KBM-7 (cell line): ENCODE data around the gene PLPP2.

Source experiments
- DNase-seq: peaks from one replicate; pipeline ENCODE4 v3.0.0-alpha.2; 2015
- in situ Hi-C: fragments of 300-500 bp; cut with MboI; formaldehyde crosslinking; loops from 2 replicates; pipeline ENCODE4 v1.14.3; 2020; ENCODE audit warnings: low sequenced_read_pairs, low pct_unique_long_range_greater_than_20kb, mixed read lengths

PLPP2 gene

DNA sequence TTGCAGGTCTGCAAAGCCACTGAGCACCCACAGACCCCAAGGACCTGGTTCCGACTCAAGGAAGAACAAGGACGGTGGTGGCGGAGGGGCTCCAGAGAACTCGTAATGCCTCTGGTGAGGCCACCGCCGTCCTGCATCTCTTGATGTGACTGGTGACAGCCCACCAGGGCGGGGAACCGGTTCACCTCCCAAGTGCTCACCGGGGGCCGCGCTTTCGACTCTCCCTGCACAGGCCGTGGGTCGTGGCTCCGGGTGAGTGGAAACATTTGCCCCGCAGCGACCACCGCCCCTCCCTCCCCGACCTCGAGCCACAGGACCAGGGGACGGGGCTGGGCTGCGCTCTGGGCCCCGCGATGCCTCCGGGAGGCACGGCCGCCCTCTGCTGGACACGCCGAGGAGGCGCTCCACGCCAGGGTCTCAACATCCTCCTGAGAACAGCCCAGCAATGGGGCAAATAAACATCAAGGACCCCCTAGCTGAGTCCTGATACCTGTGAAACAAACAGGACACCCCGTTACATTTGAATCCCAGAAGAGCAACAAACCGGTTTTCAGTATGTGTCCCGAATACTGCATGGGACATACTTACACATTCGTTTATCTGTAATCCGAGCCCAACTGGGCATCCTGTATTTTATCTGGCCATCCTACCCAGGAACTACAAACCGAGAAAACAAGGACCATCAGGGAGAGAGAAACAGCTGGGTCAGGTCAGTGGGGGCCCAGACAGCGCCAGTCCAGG lies 3.9 kb upstream of the PLPP2 start:
- peak; percentile 42 for DNase-seq
- in situ Hi-C loops, result no loop called here

DNA sequence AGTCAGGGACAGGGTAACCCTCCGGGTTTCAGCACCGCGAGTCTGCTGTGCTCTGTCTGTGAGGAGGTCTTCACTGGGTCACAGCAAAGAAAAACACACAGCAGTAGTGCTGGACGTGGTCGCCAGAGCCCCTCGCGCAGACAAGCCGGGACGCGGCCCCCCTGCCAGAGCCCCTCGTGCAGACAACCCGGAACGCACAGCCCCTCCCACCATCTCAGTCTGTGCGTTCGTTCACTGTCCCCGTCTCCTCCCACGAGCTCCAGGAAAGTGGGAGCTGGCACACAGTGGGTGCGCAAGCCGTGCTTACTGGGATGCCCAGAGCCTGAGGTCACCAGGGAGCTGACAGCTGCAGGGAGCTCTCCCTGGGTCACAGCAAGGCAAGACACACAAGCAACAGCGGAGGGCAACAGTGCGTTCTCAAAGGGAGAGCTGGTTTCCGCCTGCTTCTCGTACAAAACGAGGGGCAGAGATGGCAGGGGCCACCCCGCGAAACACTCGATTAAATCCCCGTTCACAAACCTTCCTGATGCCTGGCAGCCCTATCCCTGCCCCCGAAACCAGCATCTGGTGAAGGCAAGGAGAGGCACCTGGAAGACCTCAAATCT lies 3.2 kb upstream of the PLPP2 start:
- in situ Hi-C loops, result no loop called here
- no peak for DNase-seq

DNA sequence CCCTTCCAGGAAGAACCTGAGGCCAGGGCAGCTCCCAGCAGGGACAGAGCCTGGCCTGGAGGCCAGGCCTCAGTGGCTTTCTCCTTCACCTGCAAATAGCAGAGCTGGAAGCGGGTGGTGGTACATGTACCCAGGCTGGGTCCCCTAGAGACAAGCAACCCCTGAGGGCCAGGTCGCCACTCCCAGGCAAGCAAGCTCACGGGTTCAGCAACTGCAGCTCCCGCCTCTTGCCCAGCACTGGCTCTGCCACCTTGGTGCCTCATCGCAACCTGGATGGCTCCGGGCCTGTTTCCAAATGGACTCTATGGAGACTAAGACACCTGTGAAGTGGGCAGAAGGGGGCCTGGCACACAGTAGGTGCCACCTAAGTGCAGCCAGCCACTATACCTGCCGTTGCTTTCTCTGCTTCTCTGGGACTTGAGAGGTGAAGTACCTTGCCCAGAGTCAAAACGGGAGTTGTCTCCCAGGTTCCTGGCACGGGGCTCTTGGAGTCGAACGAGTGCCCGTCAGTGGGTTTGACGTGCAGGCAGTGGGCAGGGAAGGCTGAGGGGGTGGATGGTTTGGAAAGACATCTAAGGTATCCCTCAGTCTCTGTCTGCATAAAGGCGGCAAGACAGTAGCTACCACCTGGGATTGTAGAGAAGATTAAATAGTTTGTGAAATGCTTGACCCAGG lies 2.4 kb upstream of the PLPP2 start:
- DNase-seq, result no peak
- in situ Hi-C loops, result no loop called here

DNA sequence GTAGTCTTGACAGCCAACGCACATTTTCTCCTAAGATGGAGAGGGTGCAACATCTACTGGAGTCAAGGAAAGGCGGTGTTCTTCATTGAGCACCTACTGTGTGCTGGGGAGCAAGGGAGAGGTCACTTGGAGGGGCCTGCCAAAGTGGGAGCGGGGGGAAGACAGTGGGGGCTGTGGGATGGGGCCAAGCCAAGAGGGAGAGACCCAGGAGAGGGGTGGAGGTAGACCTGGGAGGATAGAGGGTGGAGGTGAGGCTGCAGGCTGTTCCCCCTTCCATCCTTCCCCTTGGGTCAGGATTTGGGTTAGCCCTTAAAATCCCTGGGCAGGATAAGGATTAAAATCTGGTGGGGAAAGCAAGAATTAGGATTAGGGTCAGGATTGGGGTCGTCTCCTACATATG lies 1.7 kb upstream of the PLPP2 start:
- no peak for DNase-seq
- in situ Hi-C loops, result no loop called here

DNA sequence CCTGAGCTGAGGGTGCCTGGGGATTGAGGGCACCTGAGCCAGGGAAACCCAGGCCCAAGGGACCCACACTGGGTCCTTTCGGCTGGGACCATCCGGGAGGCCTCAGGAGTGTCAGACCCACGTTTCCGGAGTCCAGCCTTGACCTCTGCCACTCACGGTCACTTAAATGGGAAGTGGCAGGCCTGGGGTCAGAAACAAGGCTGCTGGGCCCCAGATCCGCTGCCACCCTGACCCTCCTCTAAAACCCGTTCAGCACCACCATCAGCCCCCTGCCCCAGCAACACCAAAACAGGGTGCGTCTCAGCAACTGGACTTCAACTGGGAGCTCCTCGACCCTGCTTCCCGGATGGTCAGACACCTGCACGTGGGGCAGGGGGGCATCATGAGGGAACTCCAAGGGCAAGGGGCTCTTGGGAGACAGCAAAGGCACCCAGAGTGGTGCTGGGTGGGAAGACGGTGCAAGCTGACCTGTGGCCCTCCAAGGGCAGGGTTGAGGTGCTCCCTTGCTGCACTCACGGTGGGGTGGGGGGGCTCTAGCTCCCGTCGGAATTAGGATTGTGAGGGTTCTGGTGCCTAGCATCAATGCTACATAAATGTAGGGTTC lies 1.2 kb upstream of the PLPP2 start:
- in situ Hi-C loops, result no loop called here
- no peak for DNase-seq

DNA sequence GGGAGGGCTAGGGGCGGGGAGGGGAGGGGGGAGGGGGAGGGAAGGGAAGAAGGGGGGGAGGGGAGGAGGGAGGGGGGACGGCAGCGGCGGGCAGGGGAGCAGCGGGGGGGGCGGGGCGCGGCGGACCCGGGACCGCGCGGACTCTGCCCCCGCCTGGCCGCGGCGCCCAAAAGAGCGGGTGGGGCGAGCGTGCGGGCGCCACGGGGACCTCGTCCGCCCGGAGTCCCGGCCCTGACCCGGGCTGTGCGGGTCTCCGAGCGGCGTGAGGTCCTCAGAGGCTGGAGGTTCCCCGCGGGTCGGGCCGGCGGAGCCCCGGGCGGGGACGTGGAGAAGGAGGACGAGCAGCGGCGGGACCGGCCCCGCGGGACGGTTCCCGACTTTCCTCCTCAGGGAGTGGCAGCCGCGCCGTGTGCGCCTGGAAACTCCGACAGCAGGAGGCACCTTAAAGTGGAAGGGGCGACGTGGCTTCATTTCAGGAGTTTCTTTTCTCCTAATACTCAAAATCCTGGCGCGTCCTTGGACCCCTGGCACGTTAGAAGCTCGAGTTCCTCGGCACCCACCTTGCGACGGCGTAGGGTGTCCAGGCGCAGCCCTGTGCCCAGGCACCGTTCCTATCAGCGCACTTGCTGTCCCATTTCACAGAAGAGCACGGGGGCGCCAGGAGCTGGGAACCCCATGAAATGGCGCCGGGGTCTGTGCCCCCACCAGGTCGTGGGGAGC lies 518 bp upstream of the PLPP2 start:
- in situ Hi-C loops, result no loop called here
- no peak for DNase-seq

DNA sequence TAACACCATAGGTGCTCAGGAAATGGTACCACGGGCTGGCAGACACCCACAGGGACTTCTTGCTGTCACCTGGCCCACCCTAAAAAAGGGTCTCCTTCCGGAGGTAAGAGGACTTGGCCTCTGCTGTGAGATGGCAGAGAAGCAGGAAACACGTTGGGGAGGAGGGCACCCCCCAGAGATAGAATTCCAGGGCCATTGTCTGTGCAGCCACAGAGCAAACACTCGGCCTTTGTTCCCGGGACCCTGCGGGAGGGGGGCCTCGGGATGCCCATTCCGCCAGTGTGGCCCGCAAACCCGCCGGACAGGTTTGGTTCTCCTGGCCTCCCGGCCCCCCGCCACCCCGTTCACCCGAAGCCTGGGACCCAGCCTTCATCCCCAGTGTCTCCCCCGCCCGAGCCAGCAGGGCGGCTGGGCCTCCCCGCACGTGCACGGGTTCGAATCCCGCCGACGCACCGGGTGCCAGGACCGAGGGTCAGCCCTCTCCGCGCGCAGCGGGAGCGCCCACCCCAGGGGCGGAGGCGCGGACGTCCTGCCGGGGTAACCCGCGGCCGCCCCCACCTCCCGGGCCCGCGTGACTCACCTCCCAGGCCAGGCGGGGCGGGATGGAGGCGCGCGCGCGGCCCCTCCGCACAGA lies 714 bp downstream of the PLPP2 start:
- no peak for DNase-seq

DNA sequence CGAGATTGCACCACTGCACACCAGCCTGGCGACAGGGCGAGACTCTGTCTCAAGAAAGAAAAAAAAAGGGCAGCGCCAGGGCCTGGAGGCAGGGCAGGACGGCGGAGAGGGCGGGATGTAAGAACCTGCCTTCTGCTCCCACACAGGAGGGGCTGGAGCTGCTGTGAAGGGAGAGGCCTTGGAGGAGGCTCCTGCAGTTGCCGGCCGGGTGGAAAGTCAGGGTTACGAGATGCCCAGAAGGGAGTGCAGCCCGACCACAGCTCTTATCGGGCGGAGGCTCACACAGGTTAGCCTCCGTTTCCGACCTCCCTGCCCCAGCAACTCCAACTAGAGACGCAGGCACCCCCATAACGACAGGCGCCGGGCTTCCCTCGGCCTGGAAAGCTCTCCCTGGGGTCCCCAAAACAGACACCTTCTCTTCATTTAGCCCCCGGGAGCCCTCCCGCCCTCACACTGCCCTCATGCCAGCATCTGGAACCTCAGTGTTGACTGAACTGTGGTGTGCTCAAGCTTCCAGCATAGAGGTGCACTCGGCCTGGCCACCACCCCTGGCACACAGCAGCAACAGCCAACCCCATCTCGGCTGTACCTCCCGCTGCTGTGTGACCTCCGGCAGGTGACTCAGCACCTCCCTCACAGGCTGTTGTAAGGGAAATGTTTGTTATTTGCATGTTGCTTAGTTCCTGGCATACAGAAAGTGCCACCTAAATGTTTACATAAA lies 1.4 kb downstream of the PLPP2 start:
- no peak for DNase-seq

More for the DNA sequence above, 714 bp downstream of the PLPP2 start:
- in situ Hi-C loops, result no loop called here

DNA sequence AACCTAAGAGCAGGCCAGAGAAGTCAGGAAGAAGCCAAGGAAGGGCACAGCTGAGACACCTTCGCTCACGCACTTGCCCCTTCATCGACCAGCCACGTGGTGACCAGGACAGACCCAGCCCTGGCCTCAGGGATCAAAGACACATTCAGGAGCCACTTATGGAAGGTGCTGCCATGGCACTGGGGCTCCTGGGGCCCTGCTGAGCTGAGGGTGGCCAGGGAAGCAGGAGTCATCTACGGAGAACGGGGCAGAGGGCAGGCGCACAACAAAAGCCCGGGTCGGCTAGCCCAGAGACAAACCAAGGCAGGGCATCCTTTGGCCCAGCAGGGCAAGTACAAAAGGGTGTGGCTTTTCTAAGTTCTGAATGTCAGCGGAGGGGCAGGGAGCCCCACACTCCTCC lies 2.3 kb downstream of the PLPP2 start:
- DNase-seq, result no peak
- in situ Hi-C loops, result no loop called here

More for the DNA sequence above, 1.4 kb downstream of the PLPP2 start:
- in situ Hi-C loops, result no loop called here

DNA sequence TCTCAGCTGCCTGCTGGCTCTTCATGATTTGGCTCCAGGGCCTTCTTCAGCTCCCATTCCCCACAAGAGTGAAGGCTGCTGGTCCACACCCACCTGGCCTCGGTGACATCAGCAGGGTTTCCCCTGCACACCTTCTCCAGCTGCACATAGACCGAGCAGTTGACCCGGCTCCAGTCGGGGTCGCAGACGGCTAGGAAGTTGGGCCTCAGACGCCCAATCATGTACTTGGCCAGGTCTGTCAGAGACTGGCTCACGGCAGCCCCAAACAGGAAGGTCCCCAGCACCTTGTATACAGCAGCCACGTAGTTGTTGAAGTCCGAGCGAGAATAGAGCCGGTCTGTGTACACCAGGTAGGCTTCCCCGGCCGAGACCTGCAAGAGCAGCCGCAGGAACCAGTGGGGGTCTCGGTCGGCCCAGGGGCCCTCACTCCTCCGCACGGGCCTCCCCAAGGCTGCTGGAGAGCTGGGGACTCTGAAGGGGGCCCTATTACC lies 3.8 kb downstream of the PLPP2 start:
- DNase-seq, result no peak
- in situ Hi-C loops, result no loop called here

DNA sequence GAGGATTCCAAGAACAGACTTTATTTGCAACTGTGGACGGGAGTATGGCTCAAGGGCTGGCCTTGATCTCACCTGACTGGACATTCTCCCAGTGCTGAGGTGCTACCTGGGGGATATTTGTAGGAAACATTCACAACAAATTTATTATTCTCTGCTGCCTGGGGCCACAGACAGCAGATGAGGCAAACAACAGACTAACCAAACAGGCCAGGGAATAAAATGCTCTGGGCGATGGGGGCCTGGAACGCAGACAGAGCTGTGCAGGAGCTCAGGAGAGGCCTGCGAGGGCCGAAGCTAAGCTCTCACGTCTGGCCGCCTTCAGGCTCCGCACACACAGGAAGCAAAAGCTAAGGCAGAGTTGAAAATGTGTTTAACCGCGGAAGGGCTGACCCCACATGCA lies 7.8 kb downstream of the PLPP2 start:
- DNase-seq, result no peak

DNA sequence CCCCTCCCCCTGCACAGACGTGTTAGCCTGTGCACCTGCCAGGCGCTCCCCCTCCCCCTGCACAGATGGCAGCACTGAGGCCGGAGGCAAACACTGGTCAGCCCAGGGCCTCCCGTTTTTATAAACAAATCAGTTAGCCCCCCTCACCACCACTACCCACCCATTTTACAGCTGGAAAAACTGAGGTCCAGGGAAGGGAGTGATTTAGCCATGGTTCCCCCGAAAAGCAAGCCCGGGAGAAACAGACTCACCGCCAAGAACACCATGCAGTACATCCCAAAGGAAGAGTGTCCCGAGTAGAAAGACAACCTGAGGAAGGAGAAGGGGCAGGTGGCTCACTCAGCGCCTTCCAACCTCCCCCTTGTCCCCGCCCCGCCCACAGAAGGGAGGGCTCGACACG lies 8.7 kb downstream of the PLPP2 start:
- in situ Hi-C loops, result no loop called here
- DNase-seq, result no peak

More for the DNA sequence above, 7.8 kb downstream of the PLPP2 start:
- in situ Hi-C loops, result no loop called here

DNA sequence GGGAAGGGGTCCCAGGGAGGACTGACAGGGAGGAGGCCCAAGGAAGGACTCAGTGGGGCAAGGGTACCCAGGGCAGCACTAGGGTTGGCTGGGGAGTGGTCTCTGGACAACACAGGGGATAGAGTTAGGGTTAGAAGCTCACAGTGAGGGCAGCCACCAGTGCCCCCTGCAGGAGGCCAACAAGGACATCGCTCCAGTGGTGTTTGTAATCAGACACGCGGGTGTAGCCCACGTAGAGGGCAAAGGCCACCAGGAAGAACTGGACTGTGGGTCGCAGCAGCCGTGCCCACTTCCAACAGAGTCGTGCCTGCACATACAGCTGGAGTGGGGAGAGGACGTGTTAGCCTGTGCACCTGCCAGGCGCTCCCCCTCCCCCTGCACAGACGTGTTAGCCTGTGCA lies 9.2 kb downstream of the PLPP2 start:
- DNase-seq, result no peak
- in situ Hi-C loops, result no loop called here

DNA sequence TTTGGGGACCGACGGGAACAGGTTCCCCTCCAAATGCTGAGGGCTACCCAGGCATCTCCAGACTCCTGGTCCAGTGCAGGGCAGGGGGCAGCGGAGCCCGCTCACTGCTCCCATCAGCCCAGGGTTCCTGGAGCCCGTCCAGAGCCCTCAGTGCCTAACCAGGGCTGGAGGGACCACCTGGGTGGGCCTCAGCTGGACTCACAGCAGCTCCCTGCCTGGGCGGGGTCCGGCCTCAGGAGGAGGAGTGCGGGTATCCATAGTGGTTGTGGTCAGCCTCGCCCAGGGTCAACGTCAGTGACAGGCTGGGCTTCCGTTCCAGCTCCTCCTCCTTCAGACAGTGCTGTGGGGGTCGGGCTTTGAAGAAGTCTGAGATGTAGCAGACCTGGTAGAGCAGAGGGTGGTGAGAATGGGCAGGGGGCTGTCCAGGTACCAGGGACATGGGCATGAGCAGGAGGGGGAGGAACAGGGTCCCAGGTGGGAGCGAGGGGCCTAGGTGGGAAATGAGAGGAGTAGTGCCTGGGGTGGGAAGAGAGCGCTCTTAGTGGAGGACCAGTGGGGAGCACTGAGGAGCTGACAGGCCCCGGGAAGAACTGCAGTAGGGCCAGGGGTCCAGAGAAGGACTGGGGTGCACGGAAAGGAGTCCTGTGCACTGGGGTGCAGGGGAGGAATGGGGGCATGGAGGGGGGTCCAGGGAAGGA lies 9.9 kb downstream of the PLPP2 start:
- DNase-seq, result no peak
- in situ Hi-C loops, result no loop called here

DNA sequence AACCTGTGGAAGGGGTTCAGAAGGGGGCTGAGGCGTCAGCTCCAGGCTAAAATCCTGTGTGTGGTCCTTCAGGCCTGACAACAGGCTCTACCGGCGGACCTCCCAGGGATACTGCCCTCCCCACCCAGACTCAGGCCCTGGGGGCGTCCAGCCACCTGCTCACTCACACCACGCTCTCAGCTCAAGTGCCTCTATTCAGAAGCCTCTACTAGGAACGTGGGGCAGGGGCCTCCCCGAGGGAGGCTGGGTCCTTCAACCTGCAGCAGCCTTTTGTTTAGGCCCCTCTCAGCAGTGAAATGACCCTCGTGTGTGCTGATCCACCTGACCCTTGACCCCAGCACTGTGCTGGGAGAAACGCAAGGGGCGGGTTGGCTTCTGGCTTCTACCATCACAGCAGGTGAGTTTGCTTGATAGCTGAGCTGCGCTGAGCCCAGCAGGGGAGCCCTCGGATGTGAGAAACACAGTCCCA lies 10.6 kb downstream of the PLPP2 start:
- in situ Hi-C loops, result no loop called here
- no peak for DNase-seq

DNA sequence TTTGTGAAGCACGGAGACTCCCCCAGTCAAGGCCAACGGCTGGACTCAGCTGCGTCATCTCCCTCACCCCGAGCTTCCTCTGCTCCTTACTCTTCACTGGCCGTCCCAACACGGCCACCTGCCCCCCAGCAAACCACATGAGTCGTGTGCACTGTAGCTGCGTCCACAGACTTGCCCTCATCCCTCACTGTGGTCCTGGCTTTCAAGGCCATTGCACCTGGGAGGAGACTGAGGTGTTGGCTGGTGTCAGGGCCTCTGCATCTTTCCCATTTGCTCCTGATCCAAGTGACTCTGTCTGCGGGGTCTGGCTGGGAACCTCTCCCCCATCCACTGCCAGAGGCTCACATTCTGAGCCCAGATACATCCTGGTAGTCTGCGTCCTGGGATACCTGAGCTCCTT lies 11.5 kb downstream of the PLPP2 start:
- DNase-seq, result no peak
- in situ Hi-C loops, result no loop called here

DNA sequence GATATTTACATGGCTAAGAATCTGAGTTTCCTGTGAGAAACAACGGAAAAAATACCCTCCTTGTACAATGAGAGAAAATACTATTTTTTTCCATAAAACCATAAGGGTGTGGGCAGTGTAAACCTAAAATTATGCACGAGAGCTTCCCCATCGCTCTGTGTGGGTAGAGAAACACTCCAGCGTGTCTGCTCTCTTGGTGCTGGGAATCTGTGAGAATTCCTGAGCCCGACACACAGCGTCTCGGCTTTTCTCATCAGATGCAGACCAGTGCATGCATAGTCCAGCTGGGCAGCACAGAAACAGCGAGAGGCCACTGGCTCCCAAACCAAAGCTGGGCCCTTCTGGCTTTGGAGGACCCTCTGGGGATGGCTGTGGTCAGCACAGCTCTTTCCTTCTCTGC lies 12.0 kb downstream of the PLPP2 start:
- in situ Hi-C loops, result no loop called here

More for the DNA sequence above, 12.0 kb downstream of the PLPP2 start:
- no peak for DNase-seq
